GM12865 (cell line): ENCODE data around the gene PAGE2.
"Not testable (repeated sequence)": the region's sequence is repeated elsewhere in the genome, so short reads cannot be mapped to it uniquely, and the experiment has no call there.

ENCODE experiments used
- DNase-seq: peaks from one replicate; pipeline ENCODE4 v3.0.0; 2010; ENCODE audit warnings: low read depth
- H3K4me3 ChIP-seq: 2 replicates; pipeline ENCODE4 v1.5.1; 2011; ENCODE audit warnings: mild to moderate bottlenecking, low read depth, low read length, control low read depth
- CTCF ChIP-seq: IDR thresholded peaks from 2 replicates; pipeline ENCODE4 v1.5.1; 2011; ENCODE audit warnings: low read length, control low read depth, low read depth, inconsistent platforms; ENCODE audit not compliant: insufficient read depth; ENCODE audit errors: missing control alignments

PAGE2 gene

GRCh38 chrX:55123900-55124299, 35.1 kb downstream of the PAGE2 start:
- no peak for TF ChIP-seq CTCF
- no peak overlapping the region for H3K4me3 ChIP-seq
- no peak for DNase-seq

- no peak for TF ChIP-seq CTCF
- no peak overlapping the region for H3K4me3 ChIP-seq
- DNase-seq: no peak
These were observed 38.9 kb downstream of the PAGE2 start for GRCh38 chrX:55127692-55128091.

GRCh38 chrX:55129361-55129760, 40.5 kb downstream of the PAGE2 start:
- TF ChIP-seq CTCF: no peak
- no peak for DNase-seq
- no peak overlapping the region for H3K4me3 ChIP-seq

GRCh38 chrX:55130481-55130880, 41.7 kb downstream of the PAGE2 start:
- TF ChIP-seq CTCF: no peak

GRCh38 chrX:55132416-55132815, 43.6 kb downstream of the PAGE2 start:
- TF ChIP-seq CTCF: no peak
- no peak for DNase-seq
- H3K4me3 ChIP-seq: no peak overlapping the region

More at GRCh38 chrX:55130481-55130880, 41.7 kb downstream of the PAGE2 start:
- DNase-seq: no peak
- no peak overlapping the region for H3K4me3 ChIP-seq

GRCh38 chrX:55135171-55135570, 46.4 kb downstream of the PAGE2 start:
- no peak for TF ChIP-seq CTCF
- H3K4me3 ChIP-seq: no peak overlapping the region
- peak; percentile 8 for DNase-seq

GRCh38 chrX:55140800-55141199, 52.0 kb downstream of the PAGE2 start:
- not testable (repeated sequence) for DNase-seq, H3K4me3 ChIP-seq
